Duodenal mucosa (tissue), 2 donors: ENCODE results near the gene CASP8.

Experiments
- H3K27ac ChIP-seq: one replicate; pipeline ENCODE4 v1.7.0; 2013; ENCODE audit warnings: low read depth, low read length
- H3K27me3 ChIP-seq, 2 donors: one replicate each; pipeline ENCODE4 v1.7.0; 2013; ENCODE audit warnings: low read length in 2 of 2, control low read depth in 1 of 2; ENCODE audit not compliant: insufficient read depth in 2 of 2, control insufficient read depth in 1 of 2
- H3K36me3 ChIP-seq, 2 donors: one replicate each; pipeline ENCODE4 v1.7.0; 2013; ENCODE audit warnings: low read length in 2 of 2, control low read depth in 1 of 2; ENCODE audit not compliant: insufficient read depth in 2 of 2, control insufficient read depth in 1 of 2
- H3K4me1 ChIP-seq, 2 donors: one replicate each; pipeline ENCODE4 v1.7.0; 2013; ENCODE audit warnings: low read length in 2 of 2, control low read depth in 1 of 2; ENCODE audit not compliant: insufficient read depth in 2 of 2, control insufficient read depth in 1 of 2
- H3K4me3 ChIP-seq, 2 donors: one replicate each; pipeline ENCODE4 v1.7.0; 2013; ENCODE audit warnings: low read length in 2 of 2, low read depth in 1 of 2
- H3K9ac ChIP-seq, 2 donors: one replicate each; pipeline ENCODE4 v1.7.0; 2013; ENCODE audit warnings: low read length in 2 of 2, low read depth in 1 of 2
- H3K9me3 ChIP-seq, 2 donors: one replicate each; pipeline ENCODE4 v1.7.0; 2013; ENCODE audit warnings: low read length in 2 of 2, control low read depth in 1 of 2; ENCODE audit not compliant: control insufficient read depth in 1 of 2

CASP8 gene

DNA sequence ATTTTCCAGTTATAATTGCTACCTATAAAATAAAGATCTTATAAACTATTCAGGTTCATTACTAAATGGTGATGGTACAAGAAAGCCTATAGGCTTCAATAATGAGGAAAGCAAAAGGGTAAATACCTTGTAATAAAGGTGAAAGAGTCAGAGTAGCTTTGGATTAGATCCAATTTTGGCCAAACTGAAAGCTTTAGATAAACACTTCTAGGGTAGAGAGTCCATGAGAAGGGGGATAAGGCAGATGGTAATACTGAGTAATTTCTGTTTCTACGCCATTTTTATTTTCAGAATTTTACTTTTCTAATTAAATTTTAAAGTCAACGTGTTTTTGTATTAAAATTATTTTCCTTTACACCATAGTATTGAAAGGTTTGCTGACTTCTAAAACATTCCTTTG lies 9.4 kb downstream of the CASP8 start:
- no peak overlapping the region for H3K27ac ChIP-seq
- H3K36me3 ChIP-seq, result peaks cover 18 to 74% of the 10 kb centered on the region in 2 donors

GRCh38 chr2:201270293-201271001 lies 10.1 kb downstream of the CASP8 start:
- Histone ChIP-seq H3K4me3 (no peak overlapping the region), H3K27me3 (no peaks in the 10 kb centered on the region), H3K4me1 (no peaks in the 10 kb centered on the region), H3K36me3 (peaks cover 22 to 81% of the 10 kb centered on the region in 2 donors), H3K27ac (no peak overlapping the region), H3K9me3 (no peaks in the 10 kb centered on the region), H3K9ac (no peak overlapping the region)

More for the DNA sequence above, 9.4 kb downstream of the CASP8 start:
- Histone ChIP-seq H3K9ac (no peak overlapping the region), H3K4me3 (no peak overlapping the region), H3K27me3 (no peaks in the 10 kb centered on the region), H3K9me3 (no peaks in the 10 kb centered on the region), H3K4me1 (no peaks in the 10 kb centered on the region)

- H3K27me3 ChIP-seq, result no peaks in the 10 kb centered on the region
- H3K9me3 ChIP-seq, result no peaks in the 10 kb centered on the region
- no peak overlapping the region for H3K4me3 ChIP-seq
- peaks cover 32 to 90% of the 10 kb centered on the region in 2 donors for H3K36me3 ChIP-seq
- no peak overlapping the region for H3K9ac ChIP-seq
- no peaks in the 10 kb centered on the region for H3K4me1 ChIP-seq
- no peak overlapping the region for H3K27ac ChIP-seq
These were observed 11.6 kb downstream of the CASP8 start for GRCh38 chr2:201271917-201272316.

DNA sequence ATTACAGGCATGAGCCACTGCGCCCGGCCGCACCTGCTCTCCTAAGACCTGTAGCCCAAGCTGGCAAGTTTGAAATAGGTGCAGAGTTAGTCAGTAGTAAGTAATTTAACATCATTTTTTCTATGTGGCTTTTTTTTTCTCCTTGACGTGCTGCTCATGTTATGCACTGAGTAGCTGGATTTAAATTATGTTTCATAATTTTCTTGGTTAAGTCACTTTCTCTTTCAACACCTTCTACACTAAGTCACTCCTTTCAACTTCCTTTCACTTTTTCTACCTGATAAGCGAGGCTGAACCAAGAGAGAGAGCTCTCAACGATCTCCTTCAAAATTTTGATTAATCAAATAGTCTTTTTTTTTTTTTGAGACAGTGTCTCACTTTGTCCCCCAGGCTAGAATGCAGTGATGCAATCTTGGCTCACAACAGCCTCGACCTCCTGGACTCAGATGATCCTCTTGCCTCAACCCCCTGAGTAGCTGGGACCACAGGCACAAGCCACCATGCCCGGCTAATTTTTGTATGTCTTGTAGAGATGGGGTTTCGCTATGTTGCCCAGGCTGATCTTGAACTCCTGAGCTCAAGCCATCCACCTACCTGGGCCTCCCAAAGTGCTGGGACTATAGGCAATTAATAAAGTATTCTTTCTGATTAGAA lies 13.1 kb downstream of the CASP8 start:
- Histone ChIP-seq H3K4me1 (no peaks in the 10 kb centered on the region), H3K9me3 (no peaks in the 10 kb centered on the region), H3K4me3 (no peak overlapping the region), H3K27me3 (no peaks in the 10 kb centered on the region), H3K36me3 (peaks cover 27 to 86% of the 10 kb centered on the region in 2 donors), H3K27ac (no peak overlapping the region), H3K9ac (no peak overlapping the region)

- Histone ChIP-seq H3K4me1 (no peaks in the 10 kb centered on the region), H3K27me3 (no peaks in the 10 kb centered on the region), H3K4me3 (no peak overlapping the region), H3K36me3 (peaks cover 39 to 82% of the 10 kb centered on the region in 2 donors), H3K9ac (no peak overlapping the region), H3K27ac (no peak overlapping the region), H3K9me3 (no peaks in the 10 kb centered on the region)
These were observed 14.7 kb downstream of the CASP8 start for GRCh38 chr2:201275069-201275468.

GRCh38 chr2:201275990-201276389 lies 15.7 kb downstream of the CASP8 start:
- Histone ChIP-seq H3K27me3 (no peaks in the 10 kb centered on the region), H3K9me3 (no peaks in the 10 kb centered on the region), H3K4me1 (no peaks in the 10 kb centered on the region), H3K4me3 (no peak overlapping the region), H3K27ac (no peak overlapping the region), H3K9ac (no peak overlapping the region), H3K36me3 (peaks cover 34 to 73% of the 10 kb centered on the region in 2 donors)

GRCh38 chr2:201276511-201276910 lies 16.2 kb downstream of the CASP8 start:
- Histone ChIP-seq H3K27ac (no peak overlapping the region), H3K27me3 (no peaks in the 10 kb centered on the region), H3K4me1 (no peaks in the 10 kb centered on the region), H3K9me3 (no peaks in the 10 kb centered on the region), H3K9ac (no peak overlapping the region), H3K4me3 (no peak overlapping the region), H3K36me3 (peaks cover 32 to 67% of the 10 kb centered on the region in 2 donors)

GRCh38 chr2:201279079-201279478 lies 18.7 kb downstream of the CASP8 start:
- H3K4me1 ChIP-seq, result no peaks in the 10 kb centered on the region
- peaks cover 25 to 44% of the 10 kb centered on the region in 2 donors for H3K36me3 ChIP-seq
- no peak overlapping the region for H3K4me3 ChIP-seq
- no peak overlapping the region for H3K27ac ChIP-seq
- no peak overlapping the region for H3K9ac ChIP-seq
- H3K27me3 ChIP-seq, result no peaks in the 10 kb centered on the region
- no peaks in the 10 kb centered on the region for H3K9me3 ChIP-seq

- no peaks in the 10 kb centered on the region for H3K9me3 ChIP-seq
- H3K9ac ChIP-seq, result no peak overlapping the region
- H3K36me3 ChIP-seq, result peaks cover 30 to 42% of the 10 kb centered on the region in 2 donors
- no peak overlapping the region for H3K4me3 ChIP-seq
- no peaks in the 10 kb centered on the region for H3K4me1 ChIP-seq
- no peaks in the 10 kb centered on the region for H3K27me3 ChIP-seq
- no peak overlapping the region for H3K27ac ChIP-seq
These were observed 20.1 kb downstream of the CASP8 start for GRCh38 chr2:201280191-201281040.

GRCh38 chr2:201285499-201285898 lies 25.2 kb downstream of the CASP8 start:
- Histone ChIP-seq H3K27ac (no peak overlapping the region), H3K36me3 (peaks cover 36 to 49% of the 10 kb centered on the region in 2 donors), H3K9ac (no peak overlapping the region)

More at GRCh38 chr2:201285499-201285898, 25.2 kb downstream of the CASP8 start:
- no peak overlapping the region for H3K4me3 ChIP-seq
- H3K27me3 ChIP-seq, result no peaks in the 10 kb centered on the region
- no peaks in the 10 kb centered on the region for H3K4me1 ChIP-seq
- H3K9me3 ChIP-seq, result peaks cover 0 to 13% of the 10 kb centered on the region in 2 donors
